SJCRH30 (cell line): ENCODE data around the gene SECTM1. TPM values are rescaled to one million over a fixed set of nuclear protein-coding genes. Genes with fewer than 3 reads are reported as not detected.
"Not testable (repeated sequence)": the region's sequence is repeated elsewhere in the genome, so short reads cannot be mapped to it uniquely, and the experiment has no call there.

ENCODE experiments used
- DNase-seq, 2 experiments: peaks; one replicate each; pipeline ENCODE4 v3.0.0-alpha.2; 2015 to 2020
- H3K27ac ChIP-seq: fragments of 250-450 bp; sonication (Bioruptor Pico); 2 replicates; pipeline ENCODE4 v1.5.1; 2020; ENCODE audit warnings: mild to moderate bottlenecking, moderate library complexity
- H3K27me3 ChIP-seq: fragments of 250-450 bp; sonication (Bioruptor Pico); 2 replicates; pipeline ENCODE4 v1.5.1; 2020; ENCODE audit warnings: mild to moderate bottlenecking, moderate library complexity
- H3K36me3 ChIP-seq: fragments of 250-450 bp; sonication (Bioruptor Pico); 2 replicates; pipeline ENCODE4 v1.5.1; 2020; ENCODE audit warnings: mild to moderate bottlenecking, moderate library complexity
- H3K4me1 ChIP-seq: fragments of 250-450 bp; sonication (Bioruptor Pico); 2 replicates; pipeline ENCODE4 v1.5.1; 2020; ENCODE audit warnings: mild to moderate bottlenecking, moderate library complexity
- H3K4me3 ChIP-seq: fragments of 250-450 bp; sonication (Bioruptor Pico); 2 replicates; pipeline ENCODE4 v1.5.1; 2020; ENCODE audit warnings: mild to moderate bottlenecking, moderate library complexity
- H3K9me3 ChIP-seq: fragments of 250-450 bp; sonication (Bioruptor Pico); replicated peaks from 2 replicates; pipeline ENCODE4 v1.5.1; 2020; ENCODE audit warnings: mild to moderate bottlenecking, moderate library complexity
- total RNA-seq: library from RNA; depleted of rRNA; stranded (reverse); fragments of >200 nt; shearing (Covaris generic); gene quantifications from 2 replicates; pipeline ENCODE4 v1.2.3, GENCODE V29; 2014

The SECTM1 gene
- total RNA-seq, 1 experiment from 2014 or later, result 0.36 TPM

DNA sequence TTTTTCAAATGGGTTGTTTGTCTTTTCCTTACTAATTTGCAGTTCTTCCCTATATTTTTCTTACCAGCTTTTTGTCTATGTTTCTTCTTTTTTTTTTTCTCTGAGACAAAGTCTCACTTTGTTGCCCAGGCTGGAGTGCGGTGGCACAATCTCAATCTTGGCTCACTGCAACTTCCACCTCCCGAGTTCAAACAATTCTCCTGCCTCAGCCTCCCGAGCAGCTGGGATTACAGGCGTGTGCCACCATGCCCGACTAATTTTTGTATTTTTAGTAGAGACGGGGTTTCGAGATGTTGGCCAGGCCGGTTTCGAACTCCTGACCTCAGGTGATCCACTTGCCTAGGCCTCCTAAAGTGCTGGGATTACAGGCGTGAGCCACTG is 39.5 kb upstream of the SECTM1 start:
- H3K27ac ChIP-seq, H3K4me1 ChIP-seq, H3K9me3 ChIP-seq, H3K4me3 ChIP-seq, H3K36me3 ChIP-seq, H3K27me3 ChIP-seq, DNase-seq: not testable (repeated sequence)

DNA sequence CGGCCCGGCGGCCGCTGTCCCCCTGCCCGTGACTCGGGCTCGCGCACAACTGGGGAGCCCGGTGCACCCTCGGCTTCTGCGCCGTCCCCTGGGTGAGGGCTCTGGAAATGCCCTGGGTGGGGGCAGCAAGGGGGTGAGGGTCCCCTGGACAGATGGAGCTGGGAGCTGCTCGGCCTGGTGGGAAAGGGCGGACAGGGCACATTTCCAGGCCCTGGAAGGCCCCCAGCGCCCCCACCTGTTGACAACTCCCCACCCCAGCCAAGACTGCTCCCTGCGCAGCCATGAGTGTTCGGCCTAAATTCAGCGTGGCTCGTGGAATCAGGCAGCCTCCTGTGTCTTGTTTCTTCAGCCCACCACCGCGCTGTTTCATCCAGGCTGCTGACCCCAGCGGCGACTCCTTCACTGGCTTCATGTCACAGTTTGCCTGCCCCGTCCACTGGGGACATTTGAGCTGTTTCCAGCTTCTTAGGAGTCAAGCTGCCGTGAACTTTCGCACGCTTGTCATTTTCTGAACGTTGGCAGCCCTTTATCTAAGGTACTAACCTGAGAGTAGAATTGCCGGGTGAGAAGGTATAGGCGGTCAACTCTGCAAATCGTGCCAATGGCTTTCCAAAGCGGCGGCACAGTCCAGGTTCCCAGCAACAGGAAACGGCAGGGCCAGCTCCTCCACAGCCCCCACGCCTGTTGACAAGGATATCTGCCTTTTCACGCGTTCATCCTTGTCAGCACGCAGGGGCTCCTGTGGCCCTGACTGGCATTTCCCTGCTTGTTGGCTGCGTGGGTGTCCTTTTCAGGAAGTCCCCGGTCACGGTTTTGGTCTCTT is 38.9 kb upstream of the SECTM1 start:
- Histone ChIP-seq H3K4me1 (peaks cover 8% of the 10 kb centered on the region), H3K27me3 (no peaks in the 10 kb centered on the region), H3K36me3 (no peaks in the 10 kb centered on the region), H3K9me3 (no peaks in the 10 kb centered on the region), H3K4me3 (peak overlapping the region; percentile 60), H3K27ac (no peak overlapping the region; the same call in 1 of the 2 replicates)
- no peak for DNase-seq

DNA sequence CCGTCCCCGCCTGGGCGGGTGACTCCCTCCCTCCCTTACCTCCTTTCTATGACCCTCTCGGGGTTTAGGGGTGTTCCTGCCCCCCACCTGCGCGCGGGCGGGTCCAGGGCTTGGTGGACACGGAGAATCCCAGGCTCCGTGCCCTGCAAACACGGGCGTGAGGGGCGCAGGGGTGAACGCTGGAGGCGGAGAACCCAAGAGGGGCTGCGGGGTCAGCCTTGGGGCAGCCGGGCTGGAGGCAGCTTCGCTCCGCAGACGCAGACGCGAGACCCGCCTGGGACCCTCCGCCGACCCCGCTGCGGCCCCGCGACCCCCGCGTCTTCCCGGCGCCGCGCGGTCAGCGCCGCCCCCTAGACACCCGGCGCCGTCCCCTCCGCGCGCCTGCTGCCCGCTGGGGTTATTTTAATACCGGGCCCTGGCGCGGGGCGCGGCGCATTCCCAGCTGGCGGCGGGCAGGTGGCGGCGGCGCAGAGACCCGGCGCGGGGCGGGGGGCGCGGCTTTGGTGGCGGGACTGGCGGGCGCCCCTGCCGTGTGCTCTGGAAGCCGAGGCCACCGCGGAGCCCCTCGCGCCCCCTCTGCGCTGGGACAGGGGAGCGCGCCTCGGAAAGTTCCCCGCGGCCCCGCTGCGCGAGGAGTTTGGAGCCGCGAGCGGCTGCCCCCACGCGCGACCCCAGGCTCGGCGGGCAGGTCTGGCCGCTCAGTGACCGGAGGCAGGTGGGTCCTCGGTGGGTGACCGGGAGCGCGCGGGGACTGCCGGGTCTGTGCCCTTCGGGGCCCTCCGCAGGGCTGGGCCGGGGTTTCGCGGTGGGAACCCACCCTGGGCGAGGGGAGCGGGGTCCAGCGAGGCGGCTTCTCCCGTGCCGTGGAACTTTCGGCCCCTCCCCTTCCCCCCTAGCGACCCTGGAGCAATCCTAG is 38.0 kb upstream of the SECTM1 start, which contains the start of gene UTS2R:
TSS of gene UTS2R (plus strand) at position 433 of the 916 bp plus-strand sequence. CDS start 2,560 bp downstream, outside the sequence.
- peak within 1 kb of the TSS; percentile 60 for H3K4me3 ChIP-seq
- H3K27me3 ChIP-seq, result no peaks in the 10 kb centered on the region

DNA sequence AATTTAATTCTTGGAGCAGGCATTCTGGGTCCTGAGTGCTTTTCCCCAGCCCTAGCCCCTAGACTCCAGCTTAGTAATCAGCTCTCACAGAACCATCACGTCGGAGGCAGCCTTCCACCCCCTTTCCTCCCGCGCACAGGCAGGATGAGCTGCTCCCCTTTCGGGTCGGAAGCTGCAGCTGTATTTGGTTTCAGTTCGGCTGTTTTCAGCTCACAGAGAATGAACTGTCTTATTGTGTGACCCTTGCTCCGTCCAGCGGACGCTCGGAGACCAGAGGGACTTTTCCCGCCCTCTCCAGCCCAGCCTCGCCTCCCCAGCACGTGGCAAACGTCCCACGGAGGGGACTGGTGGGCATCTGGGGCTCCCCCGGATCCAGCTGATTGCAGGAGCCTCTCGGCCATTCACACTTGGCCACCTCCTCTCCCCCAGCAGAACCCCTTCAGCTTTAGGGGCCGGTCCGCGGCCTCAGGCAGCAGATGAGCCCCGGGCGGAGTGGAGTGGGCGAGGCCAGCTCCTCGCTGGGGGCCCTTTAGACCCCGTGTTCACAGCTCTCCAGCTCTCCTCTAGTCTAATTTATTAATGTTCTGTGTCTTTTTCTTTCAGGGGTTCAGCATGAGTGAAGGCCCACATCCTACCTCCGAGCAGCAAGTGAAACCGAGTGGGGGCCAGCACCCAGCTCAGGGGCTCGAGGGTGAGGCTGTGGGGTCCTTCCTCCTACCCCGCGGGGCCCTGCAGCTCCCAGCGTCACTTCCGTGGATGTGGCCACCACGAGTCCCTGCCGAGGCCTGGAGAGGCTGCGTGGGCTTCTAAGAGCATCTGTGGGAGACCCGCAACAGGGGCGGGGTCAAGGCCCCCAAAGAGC is 37.1 kb upstream of the SECTM1 start:
- Histone ChIP-seq H3K4me1 (peaks cover 17% of the 10 kb centered on the region), H3K4me3 (peak overlapping the region; percentile 60), H3K36me3 (no peaks in the 10 kb centered on the region), H3K27me3 (no peaks in the 10 kb centered on the region), H3K27ac (peak overlapping the region; percentile 23; the same call in 1 of the 2 replicates), H3K9me3 (no peaks in the 10 kb centered on the region)
- peak in 1 of 2 experiments; percentile 68 for DNase-seq

More for the DNA sequence above, 38.0 kb upstream of the SECTM1 start, which contains the start of gene UTS2R:
- Histone ChIP-seq H3K27ac (peak within 1 kb of the TSS; percentile 23; the same call in 1 of the 2 replicates), H3K36me3 (no peaks in the 10 kb centered on the region), H3K4me1 (peaks cover 12% of the 10 kb centered on the region), H3K9me3 (no peaks in the 10 kb centered on the region)
- peak; percentile 54 to 62 for DNase-seq

DNA sequence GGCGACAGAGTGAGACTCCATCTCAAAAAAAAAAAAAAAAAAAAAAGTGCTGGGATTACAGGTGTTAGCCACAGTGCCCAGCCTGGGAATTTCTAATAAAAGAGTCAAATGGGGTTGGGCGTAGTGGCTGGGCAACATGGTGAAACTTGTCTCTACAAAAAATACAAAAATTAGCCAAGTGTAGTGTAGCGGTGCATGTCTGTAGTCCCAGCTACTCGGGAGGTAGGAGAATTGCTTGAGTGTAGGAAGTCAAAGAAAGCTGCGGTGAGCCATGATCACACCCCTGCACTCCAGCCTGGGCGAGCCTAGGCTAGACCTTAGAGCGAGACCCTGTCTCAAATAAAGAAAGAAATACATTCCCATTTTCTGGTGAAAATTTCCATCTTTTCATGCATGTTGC is 35.6 kb upstream of the SECTM1 start:
- Histone ChIP-seq H3K4me3 (no peak overlapping the region), H3K9me3 (no peaks in the 10 kb centered on the region), H3K27ac (no peak overlapping the region), H3K27me3 (no peaks in the 10 kb centered on the region), H3K36me3 (no peaks in the 10 kb centered on the region), H3K4me1 (peaks cover 23% of the 10 kb centered on the region)
- no peak for DNase-seq

DNA sequence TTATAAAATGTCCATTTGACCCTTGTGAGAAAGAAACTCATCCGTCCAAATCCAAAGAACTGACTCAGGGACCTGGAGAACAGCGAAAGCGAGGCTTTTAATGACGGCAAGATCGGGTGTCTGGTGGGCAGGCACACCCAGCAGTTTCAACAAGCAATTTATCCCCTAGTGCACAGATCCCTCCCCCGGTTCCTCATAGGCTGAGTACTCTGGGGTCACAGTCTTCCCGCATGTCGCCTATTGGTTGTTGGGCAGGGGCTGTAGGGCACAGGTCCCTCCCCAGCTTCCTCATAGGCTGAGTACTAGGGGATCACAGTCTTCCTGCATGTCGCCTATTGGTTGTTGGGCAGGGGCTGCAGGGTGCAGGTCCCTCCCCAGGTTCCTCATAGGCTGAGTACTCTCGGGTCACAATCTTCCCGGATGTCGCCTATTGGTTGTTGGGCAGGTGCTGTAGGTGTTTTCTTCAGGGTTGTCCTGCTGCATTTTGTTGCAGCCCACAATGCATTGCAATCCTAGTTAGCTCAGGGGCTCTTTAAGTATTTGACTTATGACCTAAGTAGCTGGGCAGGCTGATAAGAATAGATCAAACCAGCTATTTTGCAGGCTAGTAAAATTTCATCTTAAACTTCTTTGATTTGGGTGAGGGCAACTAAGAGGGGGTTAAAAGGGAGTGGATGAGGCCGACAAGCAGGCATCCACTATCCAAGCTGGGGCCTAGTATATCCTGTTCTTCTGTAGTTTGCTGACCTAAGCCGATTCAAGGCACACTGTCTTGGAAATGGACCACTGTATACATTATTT is 34.4 kb upstream of the SECTM1 start:
- Histone ChIP-seq H3K27me3 (no peaks in the 10 kb centered on the region), H3K9me3 (no peaks in the 10 kb centered on the region), H3K4me1 (peaks cover 23% of the 10 kb centered on the region), H3K27ac (peak overlapping the region; percentile 11; the same call in 1 of the 2 replicates), H3K4me3 (peak overlapping the region; percentile 34), H3K36me3 (no peaks in the 10 kb centered on the region)
- DNase-seq, result peak; percentile 97 to 100

DNA sequence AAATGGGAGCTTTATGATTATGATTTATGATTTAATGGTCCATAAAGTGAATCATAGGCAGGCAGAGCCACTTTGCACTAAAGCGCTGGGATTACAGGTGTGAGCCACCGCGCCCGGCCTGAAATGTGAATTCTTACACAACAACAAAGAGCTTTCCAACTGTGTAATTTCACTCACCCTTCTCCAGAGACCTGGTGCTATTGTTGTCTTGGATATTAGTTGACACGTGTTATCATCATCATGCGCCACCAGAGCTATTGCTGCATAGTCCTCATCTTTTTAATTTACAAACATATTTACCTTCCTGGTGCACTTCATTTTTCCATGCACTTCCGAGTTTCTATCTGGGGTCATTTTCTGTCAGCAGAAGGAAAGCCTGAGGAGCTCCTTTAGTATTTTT is 33.2 kb upstream of the SECTM1 start:
- H3K9me3 ChIP-seq, result no peaks in the 10 kb centered on the region
- H3K27ac ChIP-seq, result no peak overlapping the region
- H3K4me1 ChIP-seq, result peaks cover 23% of the 10 kb centered on the region
- DNase-seq, result no peak
- no peaks in the 10 kb centered on the region for H3K36me3 ChIP-seq
- no peak overlapping the region for H3K4me3 ChIP-seq
- no peaks in the 10 kb centered on the region for H3K27me3 ChIP-seq

DNA sequence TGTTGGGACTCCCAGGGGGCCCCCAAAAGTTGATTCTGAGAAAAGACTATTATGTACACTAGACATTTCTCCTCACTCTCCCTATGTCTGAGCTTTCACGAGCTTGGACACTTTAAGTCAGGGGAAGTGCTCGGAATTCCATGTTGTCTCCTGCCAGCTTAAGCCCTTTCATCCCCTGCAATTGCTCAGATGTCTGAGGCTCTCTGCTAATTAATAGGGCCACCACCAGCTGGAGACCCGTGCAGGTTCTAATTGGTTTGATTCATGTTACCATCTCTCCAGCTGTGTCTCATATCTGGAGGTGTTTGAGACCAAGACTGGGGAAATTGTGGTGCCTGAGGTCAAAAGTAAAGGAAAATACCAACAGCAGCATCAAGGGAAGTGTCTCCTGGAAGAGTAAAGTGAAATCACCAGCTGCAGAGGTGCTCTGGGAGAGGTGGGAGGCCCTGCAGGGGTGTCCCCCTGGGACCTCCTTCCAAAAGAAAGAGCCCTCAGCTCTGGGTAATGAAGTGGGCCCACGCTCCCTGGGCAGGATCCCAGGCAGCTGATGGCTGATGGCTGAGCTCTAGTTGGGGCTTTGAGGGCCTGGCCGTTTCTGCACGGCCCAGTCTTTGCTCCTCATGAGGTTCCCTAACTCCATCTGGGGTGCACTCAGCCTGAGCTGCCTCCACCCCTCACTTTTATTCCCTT is 32.2 kb upstream of the SECTM1 start:
- Histone ChIP-seq H3K27me3 (no peaks in the 10 kb centered on the region), H3K27ac (no peak overlapping the region), H3K4me3 (no peak overlapping the region), H3K4me1 (peaks cover 23% of the 10 kb centered on the region), H3K9me3 (no peaks in the 10 kb centered on the region), H3K36me3 (no peaks in the 10 kb centered on the region)
- DNase-seq, result no peak

DNA sequence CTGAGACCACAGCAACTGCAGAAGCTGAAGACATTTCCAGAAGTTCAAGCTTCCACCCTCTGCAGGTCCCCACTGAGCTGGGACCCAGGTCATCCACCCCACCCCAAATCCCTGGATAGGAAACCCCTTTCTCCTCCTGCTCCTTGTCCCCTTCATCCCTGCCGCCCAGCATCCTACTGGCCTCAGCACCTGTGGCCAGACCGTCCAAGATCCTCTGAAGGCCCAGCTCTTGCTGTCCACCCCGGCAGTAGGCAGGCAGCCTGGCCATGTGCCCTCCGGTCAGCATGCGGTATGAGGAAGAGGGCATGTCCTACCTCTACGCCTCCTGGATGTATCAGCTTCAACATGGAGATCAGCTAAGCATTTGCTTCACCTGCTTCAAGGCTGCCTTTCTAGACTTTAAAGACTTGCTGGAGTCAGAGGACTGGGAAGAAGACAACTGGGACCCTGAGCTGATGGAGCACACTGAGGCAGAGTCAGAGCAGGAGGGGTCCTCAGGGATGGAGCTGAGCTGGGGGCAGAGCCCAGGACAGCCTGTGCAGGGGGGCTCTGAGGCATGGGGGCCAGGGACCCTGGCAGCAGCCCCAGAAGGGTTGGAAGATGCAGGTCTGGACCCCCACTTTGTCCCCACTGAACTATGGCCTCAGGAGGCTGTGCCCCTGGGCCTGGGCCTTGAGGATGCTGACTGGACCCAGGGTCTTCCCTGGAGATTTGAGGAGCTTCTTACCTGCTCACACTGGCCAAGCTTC is 28.5 kb upstream of the SECTM1 start:
- no peak for DNase-seq
- H3K27me3 ChIP-seq, result no peaks in the 10 kb centered on the region
- H3K9me3 ChIP-seq, result no peaks in the 10 kb centered on the region
- no peak overlapping the region for H3K27ac ChIP-seq
- peaks cover 28% of the 10 kb centered on the region for H3K4me1 ChIP-seq
- H3K36me3 ChIP-seq, result no peaks in the 10 kb centered on the region
- no peak overlapping the region for H3K4me3 ChIP-seq

DNA sequence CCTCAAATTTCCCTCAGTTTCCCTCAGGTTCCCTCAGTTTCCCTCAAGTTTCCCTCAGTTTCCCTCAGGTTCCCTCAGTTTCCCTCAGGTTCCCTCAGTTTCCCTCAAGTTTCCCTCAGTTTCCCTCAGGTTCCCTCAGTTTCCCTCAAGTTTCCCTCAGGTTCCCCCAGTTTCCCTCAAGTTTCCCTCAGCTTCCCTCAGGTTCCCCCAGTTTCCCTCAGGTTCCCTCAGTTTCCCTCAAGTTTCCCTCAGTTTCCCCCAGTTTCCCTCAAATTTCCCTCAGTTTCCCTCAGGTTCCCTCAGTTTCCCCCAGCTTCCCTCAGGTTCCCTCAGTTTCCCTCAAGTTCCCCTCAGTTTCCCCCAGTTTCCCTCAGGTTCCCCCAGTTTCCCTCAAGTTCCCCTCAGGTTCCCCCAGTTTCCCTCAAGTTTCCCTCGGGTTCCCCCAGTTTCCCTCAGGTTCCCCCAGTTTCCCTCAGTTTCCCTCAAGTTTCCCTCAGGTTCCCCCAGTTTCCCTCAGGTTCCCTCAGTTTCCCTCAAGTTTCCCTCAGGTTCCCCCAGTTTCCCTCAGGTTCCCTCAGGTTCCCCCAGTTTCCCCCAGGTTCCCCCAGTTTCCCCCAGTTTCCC is 26.0 kb upstream of the SECTM1 start:
- H3K27ac ChIP-seq, H3K27me3 ChIP-seq, H3K9me3 ChIP-seq, H3K4me3 ChIP-seq, H3K36me3 ChIP-seq, DNase-seq: not testable (repeated sequence)
- peaks cover 27% of the 10 kb centered on the region for H3K4me1 ChIP-seq

DNA sequence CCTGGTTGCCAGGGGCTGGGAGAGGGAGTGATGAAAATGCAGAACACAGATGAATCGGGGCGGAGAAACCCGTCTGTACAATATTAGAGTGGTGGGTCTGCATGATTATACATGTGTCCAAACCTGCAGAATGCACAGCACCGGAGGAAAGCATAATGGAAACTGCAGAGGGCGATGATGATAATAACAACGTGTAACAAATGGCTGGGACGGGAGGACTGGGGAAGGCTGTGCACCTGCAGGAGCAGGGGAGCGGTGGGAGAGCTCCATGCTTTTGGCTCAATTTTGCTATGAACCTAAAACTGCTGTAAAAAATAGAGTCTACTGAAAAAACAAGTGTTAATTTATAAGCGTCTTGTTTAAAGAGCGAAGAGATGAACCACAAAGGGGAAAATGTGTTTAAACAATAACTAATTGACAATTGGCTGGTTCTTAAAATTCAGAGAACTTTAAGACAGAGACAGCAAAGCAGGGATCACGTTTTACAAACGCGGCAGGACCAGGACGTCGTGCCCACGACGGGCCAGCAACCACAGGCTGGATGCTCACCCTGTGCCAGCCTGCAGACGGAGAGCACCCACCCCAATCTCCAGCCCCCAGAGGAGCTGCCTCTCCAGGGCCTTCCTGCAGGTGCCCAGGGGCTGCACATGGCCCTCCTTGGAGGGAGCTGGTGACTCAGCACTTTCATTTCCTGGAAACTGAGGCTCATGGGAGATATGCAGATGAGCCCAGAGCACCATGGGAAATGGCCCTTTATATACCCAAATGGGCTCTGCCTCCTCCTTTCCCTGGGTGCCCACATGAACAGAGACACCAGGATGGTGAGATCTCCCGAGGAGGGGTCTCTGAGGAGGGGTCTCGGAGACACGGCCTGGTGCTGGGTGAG is 25.1 kb upstream of the SECTM1 start, which contains the start of gene TEX19:
TSS of gene TEX19 (plus strand) at position 783 of the 886 bp plus-strand sequence. CDS start 2,904 bp downstream, outside the sequence.
- H3K36me3 ChIP-seq, result no peaks in the 10 kb centered on the region
- no peak within 1 kb of the TSS for H3K27ac ChIP-seq
- H3K27me3 ChIP-seq, result no peaks in the 10 kb centered on the region
- no peaks in the 10 kb centered on the region for H3K9me3 ChIP-seq
- H3K4me1 ChIP-seq, result peaks cover 27% of the 10 kb centered on the region
- H3K4me3 ChIP-seq, result no peak within 1 kb of the TSS
- peak; percentile 37 to 82 for DNase-seq
